ENCODE results near the gene KLK1.

KLK1 gene

DNA sequence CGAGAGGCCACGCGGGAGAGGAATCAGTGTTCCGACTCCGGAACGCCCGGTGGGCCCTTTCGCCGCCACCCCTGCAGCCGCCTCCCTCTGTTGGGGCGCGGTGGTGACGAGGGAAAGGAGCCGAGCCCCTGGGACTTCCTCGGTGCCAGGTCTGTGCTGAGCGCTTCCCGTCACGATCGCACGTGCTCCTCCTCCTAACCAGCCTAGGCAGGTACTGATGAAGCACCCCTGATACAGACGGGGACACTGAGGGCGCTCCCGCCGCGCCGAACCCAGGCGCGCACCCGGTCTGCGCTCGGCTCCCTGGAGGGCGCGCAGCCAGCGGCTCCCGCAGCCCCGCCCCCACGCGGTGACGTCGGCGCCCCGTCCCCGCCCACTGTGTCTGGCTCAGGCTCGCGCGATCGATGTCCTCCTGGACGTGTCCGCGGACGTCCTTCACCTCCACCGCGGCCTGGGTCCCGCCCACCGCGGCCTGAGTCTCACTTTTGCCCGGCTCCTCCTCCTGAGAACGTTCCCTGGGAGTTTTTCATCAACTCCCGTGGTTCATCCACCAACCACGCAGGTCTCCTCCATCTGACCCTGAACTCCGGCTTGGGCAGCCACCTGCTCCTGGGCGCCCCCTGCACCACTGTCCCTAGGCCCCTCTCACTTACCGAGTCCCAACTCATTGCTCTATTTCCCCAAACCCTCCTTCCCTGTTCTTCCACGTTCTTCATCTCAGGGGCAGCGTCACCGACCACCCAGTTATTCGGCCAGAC is 12.4 kb upstream of the KLK1 start:
- DNase-seq, result peak; percentile 65

DNA sequence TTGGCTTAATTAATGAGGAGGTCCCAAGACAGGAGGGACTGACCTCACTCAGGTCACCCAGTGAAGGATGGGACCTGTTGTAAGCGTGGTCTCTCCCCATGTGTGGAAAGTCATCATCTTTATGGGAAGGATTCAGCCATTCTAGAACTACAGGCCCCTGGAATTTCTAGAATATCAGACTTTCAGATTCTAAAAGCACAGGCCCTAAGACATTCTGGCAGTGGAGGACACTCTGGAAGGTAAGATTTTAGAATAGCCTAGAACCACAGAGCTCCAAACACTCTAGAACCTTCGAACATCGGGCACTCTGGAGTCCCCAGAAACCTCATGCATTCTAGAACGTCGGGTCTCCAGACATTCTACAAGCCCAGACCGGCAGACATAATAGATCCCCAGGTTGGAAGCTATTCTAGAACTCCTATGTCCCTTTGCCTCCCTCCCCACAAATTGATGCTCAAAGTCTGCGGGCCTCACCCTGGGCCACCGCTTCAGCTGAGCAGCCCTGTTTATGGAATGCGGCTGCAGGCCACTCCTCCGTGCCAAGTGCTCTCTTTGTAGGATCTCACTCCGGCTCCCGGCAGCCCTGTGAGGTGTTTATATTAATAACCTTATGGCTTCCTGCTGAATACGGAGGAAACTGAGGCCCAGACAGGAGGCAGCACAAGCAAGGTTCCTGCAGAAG is 11.7 kb upstream of the KLK1 start:
- peak; percentile 32 for DNase-seq

GRCh38 chr19:50833802-50834167 is 10.2 kb upstream of the KLK1 start:
- DNase-seq, result no peak

- no peak for DNase-seq
Measured at GRCh38 chr19:50833117-50833801, 9.7 kb upstream of the KLK1 start, which contains the start of gene KLK15. Gene KLK15, minus strand, starts transcription at chr19:50833574. Its CDS starts 2,082 bp downstream, at chr19:50831492.

GRCh38 chr19:50832666-50833065 is 9.1 kb upstream of the KLK1 start:
- DNase-seq, result no peak

DNA sequence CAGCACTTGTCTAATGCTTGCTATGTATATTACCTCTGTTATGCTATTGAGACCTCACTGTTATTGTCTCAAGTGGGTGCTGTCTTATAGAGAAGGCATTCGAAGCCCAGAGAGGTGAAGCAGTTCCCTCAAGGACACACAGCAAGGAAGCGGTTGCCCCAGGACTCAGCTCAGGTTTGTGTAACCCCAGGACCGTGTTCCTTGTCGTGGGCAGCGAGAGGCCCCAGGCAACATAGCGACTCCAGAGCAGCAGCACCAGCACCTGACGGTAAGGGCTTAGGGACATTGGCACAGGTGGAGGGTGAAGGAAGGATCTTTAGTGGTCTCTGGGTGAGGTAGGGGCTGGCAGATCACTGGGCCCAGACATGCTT is 7.4 kb upstream of the KLK1 start:
- no peak for DNase-seq

GRCh38 chr19:50830266-50831025 is 6.9 kb upstream of the KLK1 start:
- DNase-seq, result no peak

- no peak for DNase-seq
Measured at GRCh38 chr19:50829801-50830200, 6.2 kb upstream of the KLK1 start.

DNA sequence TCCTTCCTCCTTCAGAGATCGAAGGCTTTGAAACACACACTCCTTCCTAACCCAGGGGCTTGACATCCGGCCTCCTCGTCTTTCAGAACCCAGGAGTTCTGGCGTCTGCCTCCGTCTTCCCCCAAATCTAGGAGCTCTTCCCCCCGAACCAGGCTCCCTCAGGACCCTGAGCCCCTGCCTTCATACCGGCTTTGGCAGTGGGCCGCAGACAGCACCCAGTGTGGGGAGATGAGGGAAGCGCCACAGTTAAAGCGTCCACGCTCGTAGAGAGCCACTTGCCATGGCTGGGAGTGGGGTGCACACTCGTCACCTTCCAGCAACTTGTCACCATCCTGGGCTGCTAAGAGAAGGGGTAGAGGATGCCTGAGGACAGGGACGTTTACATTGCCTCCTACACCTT is 3.9 kb upstream of the KLK1 start:
- no peak for DNase-seq

DNA sequence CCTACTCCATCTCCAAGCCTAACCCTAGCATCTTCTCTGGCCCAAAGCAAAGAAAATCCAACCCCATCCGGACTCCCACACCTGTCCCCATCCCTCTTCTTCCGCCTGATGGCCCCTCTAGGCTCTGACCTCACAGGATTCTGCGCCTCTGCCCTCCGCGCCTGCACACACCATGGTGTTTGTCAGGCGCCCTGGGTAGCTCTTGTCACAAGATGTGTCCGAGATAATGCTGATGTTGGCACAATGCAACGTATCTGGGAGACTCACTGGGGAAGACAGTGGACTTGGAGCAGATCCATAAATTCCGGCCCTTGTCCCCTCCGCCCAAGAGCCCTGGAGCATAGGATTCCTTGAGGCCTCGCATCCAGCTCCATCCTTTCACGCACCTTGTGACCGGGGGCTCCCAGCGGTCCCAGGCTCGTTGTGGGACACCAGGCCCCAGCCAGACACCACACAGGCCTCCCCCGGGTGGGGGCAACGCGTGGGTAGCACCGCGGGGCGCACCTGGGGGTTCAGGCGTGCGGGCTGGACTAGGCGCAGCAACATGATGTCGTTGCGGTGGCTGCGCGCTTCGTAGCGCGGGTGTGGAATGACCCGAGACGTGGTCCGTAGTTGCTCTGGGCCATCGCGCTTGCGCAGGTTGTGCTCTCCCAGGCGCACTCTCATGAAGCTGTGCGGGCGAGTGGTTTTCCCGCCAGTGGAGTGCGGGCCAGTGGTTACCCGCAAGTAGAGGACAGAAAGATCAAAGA is 3.1 kb upstream of the KLK1 start:
- no peak for DNase-seq

- DNase-seq, result no peak
Measured at GRCh38 chr19:50822661-50823208, 852 bp downstream of the KLK1 start.

DNA sequence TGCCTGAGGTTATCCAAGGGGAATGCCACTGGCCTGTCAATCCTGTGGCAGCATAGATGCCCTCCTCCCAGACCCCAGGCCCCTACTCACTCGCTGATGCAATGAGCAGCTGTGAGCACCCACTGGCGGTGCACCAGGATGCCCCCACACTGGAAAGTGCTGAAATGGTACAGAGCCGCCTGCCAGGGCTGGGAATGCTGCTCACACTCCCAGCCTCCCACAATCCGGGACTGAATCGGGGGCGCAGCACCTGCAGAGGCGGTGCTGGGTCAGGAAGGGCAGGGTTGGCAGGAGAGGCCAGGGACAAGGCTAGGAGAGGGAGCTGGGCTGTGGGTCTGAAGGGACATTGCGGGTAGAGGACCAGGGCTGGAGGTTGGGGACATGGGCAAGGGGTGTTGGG is 2.0 kb downstream of the KLK1 start:
- DNase-seq, result no peak

GRCh38 chr19:50821248-50821612 is 2.4 kb downstream of the KLK1 start:
- no peak for DNase-seq

DNA sequence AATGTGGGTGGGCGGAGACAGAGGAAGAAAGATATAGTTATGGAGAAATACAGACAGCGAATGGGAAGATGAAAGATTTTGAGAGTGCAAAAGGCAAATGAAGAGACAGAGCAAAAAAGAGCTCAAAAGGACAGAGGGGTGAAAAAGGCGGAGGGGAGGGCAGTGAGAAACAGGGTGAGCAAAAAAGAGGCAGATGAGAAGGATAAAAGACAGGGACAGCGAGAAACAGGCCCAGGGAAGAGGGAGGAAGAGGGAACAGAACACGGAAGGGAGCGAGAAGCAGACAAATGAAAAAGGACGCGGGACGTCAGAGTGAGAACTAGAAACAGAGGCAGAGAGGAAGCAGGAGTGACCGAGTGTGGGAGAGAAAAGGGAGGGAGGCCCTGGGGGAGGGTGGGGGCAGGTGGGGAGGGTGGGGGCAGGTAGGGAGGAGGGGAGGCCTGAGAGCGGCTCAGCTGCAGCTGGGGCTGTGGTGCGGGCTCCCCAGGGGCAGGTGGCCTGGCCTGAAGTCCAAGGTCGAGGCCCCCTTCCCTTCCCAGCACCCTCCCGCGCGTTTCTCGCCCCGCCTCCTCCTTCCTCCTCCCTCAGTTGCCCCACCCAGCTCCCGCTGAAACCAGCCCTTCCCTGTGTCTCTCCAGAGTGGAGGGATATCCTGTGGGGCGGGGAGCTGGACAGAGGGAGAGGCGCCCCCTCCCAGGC is 2.9 kb downstream of the KLK1 start:
- peak; percentile 15 for DNase-seq

GRCh38 chr19:50820086-50820485 is 3.5 kb downstream of the KLK1 start:
- DNase-seq, result no peak

- no peak for DNase-seq
Measured at GRCh38 chr19:50819636-50820035, 4.0 kb downstream of the KLK1 start.

DNA sequence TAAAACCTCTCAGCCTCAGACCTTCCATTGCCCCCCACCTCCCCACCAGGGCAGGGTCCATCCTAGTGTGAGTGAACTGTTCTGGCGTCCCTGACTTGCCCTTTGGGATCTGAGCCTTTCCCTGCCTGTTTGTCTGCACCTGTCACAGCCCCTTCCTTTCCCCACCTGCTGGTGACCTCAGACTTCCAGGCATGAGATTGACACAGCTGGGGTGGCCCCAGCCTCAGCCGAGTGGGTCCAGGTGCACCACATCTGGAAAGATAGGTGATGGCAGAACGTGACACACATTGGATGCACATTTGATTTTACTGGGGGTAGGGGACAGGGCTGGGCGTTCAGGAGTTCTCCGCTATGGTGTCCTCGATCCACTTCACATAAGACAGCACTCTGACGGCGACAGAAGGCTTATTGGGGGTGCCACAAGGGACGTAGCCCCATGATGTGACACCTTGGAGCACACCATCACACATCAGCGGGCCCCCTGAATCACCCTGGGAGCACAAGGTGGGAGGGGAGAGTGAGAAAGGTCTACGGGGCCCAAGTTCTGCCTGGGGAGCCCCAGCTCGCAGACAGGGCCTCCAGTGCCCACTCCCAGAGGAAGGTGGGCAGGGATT is 4.6 kb downstream of the KLK1 start:
- DNase-seq, result no peak

GRCh38 chr19:50817941-50818858 is 5.4 kb downstream of the KLK1 start:
- DNase-seq, result peak; percentile 67

- DNase-seq, result peak; percentile 25
Measured at GRCh38 chr19:50815439-50815838, 8.1 kb downstream of the KLK1 start.

GRCh38 chr19:50814883-50815282 is 8.7 kb downstream of the KLK1 start:
- no peak for DNase-seq
